Measurements from ENCODE around the gene B4GALT7.
A peak's percentile ranks its signal among the peaks of the same experiment; 100 is the strongest.
"Not testable (repeated sequence)": the region's sequence is repeated elsewhere in the genome, so short reads cannot be mapped to it uniquely, and the experiment has no call there.

Gene B4GALT7

GRCh38 chr5:177609076-177610059, 9.4 kb downstream of the B4GALT7 start:
- FAIRE-seq: no peak
- TF ChIP-seq POLR2A (IDR thresholded peaks at IDR 0.05; ENCODE audit: low read depth, low read length): no peak
- DNase-seq (ENCODE audit: insufficient read length, low spot score): no peak

- DNase-seq (ENCODE audit: insufficient read length, low spot score): no peak
- no peak for FAIRE-seq
- TF ChIP-seq POLR2A (IDR thresholded peaks at IDR 0.05; ENCODE audit: low read depth, low read length): no peak
Measured at GRCh38 chr5:177610131-177610769, 10.3 kb downstream of the B4GALT7 start.

- FAIRE-seq: no peak
Measured at GRCh38 chr5:177610770-177611445, 11.0 kb downstream of the B4GALT7 start.

GRCh38 chr5:177611446-177612214, 11.7 kb downstream of the B4GALT7 start:
- DNase-seq (ENCODE audit: insufficient read length, low spot score) (no peak), FAIRE-seq (no peak)
- no peak for TF ChIP-seq POLR2A (IDR thresholded peaks at IDR 0.05; ENCODE audit: low read depth, low read length)

More at GRCh38 chr5:177610770-177611445, 11.0 kb downstream of the B4GALT7 start:
- no peak for TF ChIP-seq POLR2A (IDR thresholded peaks at IDR 0.05; ENCODE audit: low read depth, low read length)
- DNase-seq (ENCODE audit: insufficient read length, low spot score): no peak

GRCh38 chr5:177612215-177612673, 12.3 kb downstream of the B4GALT7 start:
- no peak for TF ChIP-seq POLR2A (IDR thresholded peaks at IDR 0.05; ENCODE audit: low read depth, low read length)
- FAIRE-seq (no peak), DNase-seq (ENCODE audit: insufficient read length, low spot score) (no peak)

GRCh38 chr5:177620560-177620959, 20.6 kb downstream of the B4GALT7 start:
- DNase-seq (ENCODE audit: insufficient read length, low spot score): no peak
- TF ChIP-seq POLR2A (IDR thresholded peaks at IDR 0.05; ENCODE audit: low read depth, low read length): no peak
- no peak for FAIRE-seq

- DNase-seq (ENCODE audit: insufficient read length, low spot score); FAIRE-seq: not testable (repeated sequence)
Measured at GRCh38 chr5:177624172-177624571, 24.2 kb downstream of the B4GALT7 start.

- not testable (repeated sequence) for DNase-seq (ENCODE audit: insufficient read length, low spot score); FAIRE-seq
Measured at GRCh38 chr5:177630186-177630585, 30.3 kb downstream of the B4GALT7 start.

- FAIRE-seq; DNase-seq (ENCODE audit: insufficient read length, low spot score): not testable (repeated sequence)
Measured at GRCh38 chr5:177634912-177635311, 35.0 kb downstream of the B4GALT7 start.

- not testable (repeated sequence) for DNase-seq (ENCODE audit: insufficient read length, low spot score)
- peak; percentile 41 for FAIRE-seq
Measured at GRCh38 chr5:177645462-177645861, 45.5 kb downstream of the B4GALT7 start.

GRCh38 chr5:177651235-177651634, 51.3 kb downstream of the B4GALT7 start:
- DNase-seq (ENCODE audit: insufficient read length, low spot score); FAIRE-seq: not testable (repeated sequence)

- peak; percentile 48 for FAIRE-seq
Measured at GRCh38 chr5:177657846-177658245, 57.9 kb downstream of the B4GALT7 start.

GRCh38 chr5:177658542-177658941, 58.6 kb downstream of the B4GALT7 start:
- DNase-seq (ENCODE audit: insufficient read length, low spot score); FAIRE-seq: not testable (repeated sequence)

More at GRCh38 chr5:177657846-177658245, 57.9 kb downstream of the B4GALT7 start:
- not testable (repeated sequence) for DNase-seq (ENCODE audit: insufficient read length, low spot score)

Data from H54 (cell line).